HG03280 (cell line): ENCODE results near the gene PCDHA10.

Experiments
- ATAC-seq: cut with Tn5 transposase; IDR thresholded peaks from one replicate; pipeline ENCODE4 v1.9.1; 2021; ENCODE audit warnings: mild to moderate bottlenecking, moderate library complexity; ENCODE audit not compliant: unreplicated experiment

PCDHA10 gene

DNA sequence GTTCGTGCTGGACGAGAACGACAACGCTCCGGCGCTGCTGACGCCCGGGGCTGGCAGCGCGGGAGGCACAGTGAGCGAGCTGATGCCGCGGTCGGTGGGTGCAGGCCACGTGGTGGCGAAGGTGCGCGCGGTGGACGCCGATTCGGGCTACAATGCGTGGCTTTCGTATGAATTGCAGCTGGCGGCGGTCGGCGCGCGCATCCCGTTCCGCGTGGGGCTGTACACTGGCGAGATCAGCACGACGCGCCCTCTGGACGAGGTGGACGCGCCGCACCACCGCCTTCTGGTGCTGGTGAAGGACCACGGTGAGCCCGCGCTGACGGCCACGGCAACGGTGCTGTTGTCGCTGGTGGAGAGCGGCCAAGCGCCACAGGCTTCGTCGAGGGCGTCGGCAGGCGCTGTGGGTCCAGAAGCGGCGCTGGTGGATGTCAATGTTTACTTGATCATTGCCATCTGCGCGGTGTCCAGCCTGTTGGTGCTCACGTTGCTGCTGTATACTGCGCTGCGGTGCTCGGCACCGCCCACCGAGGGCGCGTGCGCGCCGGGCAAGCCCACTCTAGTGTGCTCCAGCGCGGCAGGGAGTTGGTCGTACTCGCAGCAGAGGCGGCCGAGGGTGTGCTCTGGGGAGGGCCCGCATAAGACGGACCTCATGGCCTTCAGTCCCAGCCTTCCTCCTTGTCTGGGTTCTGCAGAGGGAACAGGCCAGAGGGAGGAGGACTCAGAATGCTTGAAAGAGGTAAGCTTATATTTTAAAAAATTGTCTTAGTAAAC lies 28.4 kb downstream of the PCDHA10 start:
- ATAC-seq = no peak

DNA sequence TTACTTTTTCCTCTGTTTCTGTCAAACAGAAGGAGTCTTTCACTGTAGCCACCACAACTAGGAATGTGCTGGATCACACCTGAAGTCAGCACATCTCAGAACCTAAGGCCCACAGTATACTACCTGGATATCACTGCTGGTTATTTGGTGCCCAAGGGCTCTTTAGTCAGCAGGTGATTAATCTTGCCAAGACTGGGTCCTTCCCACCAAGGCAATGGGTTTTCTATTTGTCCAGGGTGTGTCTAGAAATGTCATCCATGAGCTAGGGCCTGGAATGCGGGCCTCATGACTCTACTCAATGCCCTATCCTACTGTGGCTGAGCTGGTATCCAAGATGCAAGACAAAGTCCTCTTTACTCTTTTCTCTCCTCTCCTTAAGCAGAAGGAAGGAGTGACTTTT lies 60.6 kb downstream of the PCDHA10 start:
- no peak for ATAC-seq
